GM23338 (cell line): Measurements from ENCODE around the gene LOXL1. TPM values are rescaled to one million over a fixed set of nuclear protein-coding genes. Genes with fewer than 3 reads are reported as not detected.

Experiments
- ATAC-seq: fragments of 200-7000 bp; cut with Tn5 transposase; 3 replicates; pipeline ENCODE4 v1.9.1; 2020
- DNase-seq: peaks from one replicate; pipeline ENCODE4 v3.0.0-alpha.2; 2015; ENCODE audit warnings: low spot score
- H2AFZ ChIP-seq: fragments of 200-600 bp; sonication (generic); 2 replicates; pipeline ENCODE4 v1.8.0; 2016; ENCODE audit warnings: antibody characterized with exemption, mild to moderate bottlenecking, moderate library complexity
- H3F3A ChIP-seq: fragments of 200-600 bp; sonication (generic); replicated peaks from 2 replicates; pipeline ENCODE4 v1.8.0; 2017; ENCODE audit warnings: antibody characterized with exemption, mixed run types, low read depth
- H3K27ac ChIP-seq: fragments of 200-600 bp; sonication (generic); 2 replicates; pipeline ENCODE4 v1.6.1; 2016; ENCODE audit warnings: low read depth
- H3K27me3 ChIP-seq: fragments of 200-600 bp; sonication (generic); 2 replicates; pipeline ENCODE4 v1.8.0; 2016; ENCODE audit warnings: mild to moderate bottlenecking, mixed run types, moderate library complexity; ENCODE audit not compliant: insufficient read depth
- H3K36me3 ChIP-seq: fragments of 200-600 bp; sonication (generic); 2 replicates; pipeline ENCODE4 v1.8.0; 2016; ENCODE audit warnings: mild to moderate bottlenecking; ENCODE audit not compliant: insufficient read depth
- H3K4me1 ChIP-seq: fragments of 200-600 bp; sonication (generic); 2 replicates; pipeline ENCODE4 v1.8.0; 2016; ENCODE audit warnings: mild to moderate bottlenecking, moderate library complexity; ENCODE audit not compliant: insufficient read depth
- H3K4me2 ChIP-seq: fragments of 200-600 bp; sonication (generic); 2 replicates; pipeline ENCODE4 v1.7.1; 2017; ENCODE audit warnings: mixed run types
- H3K4me3 ChIP-seq: fragments of 200-600 bp; sonication (generic); 2 replicates; pipeline ENCODE4 v1.6.1; 2016; ENCODE audit warnings: mixed run types
- H3K79me2 ChIP-seq: fragments of 200-600 bp; sonication (generic); replicated peaks from 2 replicates; pipeline ENCODE4 v1.8.0; 2017; ENCODE audit warnings: mild to moderate bottlenecking; ENCODE audit not compliant: insufficient read depth
- H3K9me2 ChIP-seq: fragments of 200-600 bp; sonication (generic); 2 replicates; pipeline ENCODE4 v1.8.0; 2017; ENCODE audit not compliant: insufficient read depth
- H4K20me1 ChIP-seq: fragments of 200-600 bp; sonication (generic); replicated peaks from 2 replicates; pipeline ENCODE4 v1.8.0; 2017; ENCODE audit warnings: mild to moderate bottlenecking; ENCODE audit not compliant: insufficient read depth
- H3K27ac Mint-ChIP-seq: 2 replicates; pipeline ENCODE4 v1.8.0; 2020; ENCODE audit warnings: inconsistent platforms, mild to moderate bottlenecking, moderate library complexity, mixed read lengths
- H3K27me3 Mint-ChIP-seq: 3 replicates; pipeline ENCODE4 v1.8.0; 2022; ENCODE audit warnings: low read depth, mild to moderate bottlenecking, moderate library complexity, mixed read lengths, inconsistent platforms; ENCODE audit not compliant: insufficient read depth, poor library complexity
- H3K36me3 Mint-ChIP-seq: 3 replicates; pipeline ENCODE4 v1.8.0; 2021; ENCODE audit warnings: low read depth, mild to moderate bottlenecking, inconsistent platforms, moderate library complexity, mixed read lengths
- H3K4me1 Mint-ChIP-seq: 3 replicates; pipeline ENCODE4 v1.8.0; 2020; ENCODE audit warnings: mild to moderate bottlenecking, inconsistent platforms, mixed read lengths
- H3K4me3 Mint-ChIP-seq: 3 replicates; pipeline ENCODE4 v1.8.0; 2021; ENCODE audit warnings: moderate library complexity, mild to moderate bottlenecking, inconsistent platforms, mixed read lengths
- H3K9me3 Mint-ChIP-seq: 3 replicates; pipeline ENCODE4 v1.8.0; 2020; ENCODE audit warnings: moderate library complexity, mild to moderate bottlenecking, inconsistent platforms, mixed read lengths
- CREB1 ChIP-seq: fragments of 250-450 bp; sonication (Bioruptor Pico); IDR thresholded peaks from 2 replicates; pipeline ENCODE4 v1.5.0; 2020; ENCODE audit warnings: low read depth, mild to moderate bottlenecking, moderate library complexity
- EZH2 ChIP-seq: fragments of 200-600 bp; sonication (generic); IDR thresholded peaks from one replicate; pipeline ENCODE4 v1.8.0; 2017; ENCODE audit warnings: antibody characterized with exemption, mild to moderate bottlenecking, low read depth; ENCODE audit not compliant: unreplicated experiment
- EZH2phosphoT487 ChIP-seq: fragments of 200-600 bp; sonication (generic); IDR thresholded peaks from one replicate; pipeline ENCODE4 v1.8.1; 2018; ENCODE audit warnings: antibody characterized with exemption; ENCODE audit not compliant: unreplicated experiment
- JUNB ChIP-seq: IDR thresholded peaks from one replicate; pipeline ENCODE4 v1.6.1; 2016; ENCODE audit warnings: antibody characterized with exemption; ENCODE audit not compliant: unreplicated experiment
- NANOG ChIP-seq: IDR thresholded peaks from 2 replicates; pipeline ENCODE4 v1.6.1; 2016; ENCODE audit warnings: antibody characterized with exemption, borderline replicate concordance
- POLR2AphosphoS5 ChIP-seq: IDR thresholded peaks from 2 replicates; pipeline ENCODE4 v1.6.1; 2016; ENCODE audit warnings: antibody characterized with exemption, low read depth
- STAT1 ChIP-seq: IDR thresholded peaks from one replicate; pipeline ENCODE4 v1.6.1; 2016; ENCODE audit warnings: antibody characterized with exemption; ENCODE audit not compliant: unreplicated experiment
- ZNF114 ChIP-seq: fragments of 250-450 bp; sonication (Bioruptor Pico); IDR thresholded peaks from 2 replicates; pipeline ENCODE4 v1.5.0; 2020; ENCODE audit warnings: mild to moderate bottlenecking, moderate library complexity
- ZNF331 ChIP-seq: fragments of 250-450 bp; sonication (Bioruptor Pico); IDR thresholded peaks from 2 replicates; pipeline ENCODE4 v1.5.0; 2020; ENCODE audit warnings: low read depth, mild to moderate bottlenecking, moderate library complexity
- polyA plus RNA-seq: library from polyadenylated mRNA; unstranded; fragments of >200 nt; fragmentation: Nextera tagmentation; extraction: Ambion mirVana; gene quantifications from 2 replicates; pipeline ENCODE4 v1.2.1, GENCODE V29; 2016
- total RNA-seq: library from RNA; depleted of rRNA; stranded (reverse); fragments of >200 nt; shearing (Covaris generic); gene quantifications from 2 replicates; pipeline ENCODE4 v1.2.3, GENCODE V29; 2014
- TF ChIP-seq, protein P1 (sequence below): IDR thresholded peaks from 2 replicates; pipeline ENCODE4 v1.6.1; 2016; ENCODE audit warnings: antibody characterized with exemption
- TF ChIP-seq, protein P2 (sequence below), 2 experiments: fragments of 200-600 bp in 1 of 2; sonication (generic) in 1 of 2; conservative IDR thresholded peaks; 2 replicates each; pipeline versions ENCODE4 v1.5.1 to v1.6.1; 2016 to 2017; ENCODE audit warnings: antibody characterized with exemption in 2 of 2, low read depth in 2 of 2, mild to moderate bottlenecking in 2 of 2, moderate library complexity in 1 of 2
- TF ChIP-seq, protein P3 (sequence below): IDR thresholded peaks from one replicate; pipeline ENCODE4 v1.6.1; 2018; ENCODE audit warnings: antibody characterized with exemption; ENCODE audit not compliant: unreplicated experiment

Gene LOXL1
- total and polyA plus RNA-seq, 2 experiments from 2014 or later, result 6.9 to 10.8 TPM

DNA sequence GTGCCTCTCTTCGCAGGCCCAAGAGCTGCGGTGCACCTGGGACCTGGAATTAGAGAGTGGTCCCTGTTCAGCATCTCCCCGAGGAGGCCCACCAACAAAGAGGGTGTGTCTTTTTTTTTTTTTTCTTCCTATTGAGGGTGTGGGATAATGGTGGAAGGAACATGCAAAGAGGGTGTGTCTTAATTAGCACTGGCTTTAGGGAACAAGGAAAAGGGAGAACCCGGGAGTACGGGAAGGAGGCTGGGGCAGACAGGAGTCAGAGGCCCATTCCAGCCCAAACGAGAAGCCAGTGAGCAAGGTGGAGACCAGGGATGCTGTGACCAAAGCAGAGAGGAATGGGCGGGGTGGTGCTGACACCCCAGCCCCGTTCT is 429 bp upstream of the LOXL1 start:
- H3K27me3 ChIP-seq, result peaks cover 15% of the 10 kb centered on the region; the same call in 1 of the 2 replicates
- DNase-seq (no peak), ATAC-seq (no peak)
- peak overlapping the region; percentile 66 for H3K4me3 Mint-ChIP-seq
- no peaks in the 10 kb centered on the region for H3F3A ChIP-seq
- H3K27ac ChIP-seq, result no peak overlapping the region
- H3K4me1 Mint-ChIP-seq, result peaks cover 58% of the 10 kb centered on the region
- H4K20me1 ChIP-seq, result no peaks in the 10 kb centered on the region
- H3K27me3 Mint-ChIP-seq, result peaks cover 24% of the 10 kb centered on the region
- H3K36me3 Mint-ChIP-seq, result no peaks in the 10 kb centered on the region; the same call in 1 of the 3 replicates
- H3K9me2 ChIP-seq, result no peaks in the 10 kb centered on the region
- H2AFZ ChIP-seq, result peak overlapping the region; percentile 83; the same call in 1 of the 2 replicates
- TF ChIP-seq ZNF114 (CRISPR knock-in tag), result no peak
- TF ChIP-seq ZNF331 (CRISPR knock-in tag), result no peak
- TF ChIP-seq, protein P1, sequence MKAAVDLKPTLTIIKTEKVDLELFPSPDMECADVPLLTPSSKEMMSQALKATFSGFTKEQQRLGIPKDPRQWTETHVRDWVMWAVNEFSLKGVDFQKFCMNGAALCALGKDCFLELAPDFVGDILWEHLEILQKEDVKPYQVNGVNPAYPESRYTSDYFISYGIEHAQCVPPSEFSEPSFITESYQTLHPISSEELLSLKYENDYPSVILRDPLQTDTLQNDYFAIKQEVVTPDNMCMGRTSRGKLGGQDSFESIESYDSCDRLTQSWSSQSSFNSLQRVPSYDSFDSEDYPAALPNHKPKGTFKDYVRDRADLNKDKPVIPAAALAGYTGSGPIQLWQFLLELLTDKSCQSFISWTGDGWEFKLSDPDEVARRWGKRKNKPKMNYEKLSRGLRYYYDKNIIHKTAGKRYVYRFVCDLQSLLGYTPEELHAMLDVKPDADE, result no peak
- no peaks in the 10 kb centered on the region for H3K36me3 ChIP-seq
- no peaks in the 10 kb centered on the region for H3K79me2 ChIP-seq
- H3K9me3 Mint-ChIP-seq, result no peaks in the 10 kb centered on the region
- peak overlapping the region; percentile 95 for H3K4me2 ChIP-seq
- peak overlapping the region; percentile 75 for H3K4me3 ChIP-seq
- no peak overlapping the region for H3K27ac Mint-ChIP-seq
- H3K4me1 ChIP-seq, result peaks cover 52% of the 10 kb centered on the region

DNA sequence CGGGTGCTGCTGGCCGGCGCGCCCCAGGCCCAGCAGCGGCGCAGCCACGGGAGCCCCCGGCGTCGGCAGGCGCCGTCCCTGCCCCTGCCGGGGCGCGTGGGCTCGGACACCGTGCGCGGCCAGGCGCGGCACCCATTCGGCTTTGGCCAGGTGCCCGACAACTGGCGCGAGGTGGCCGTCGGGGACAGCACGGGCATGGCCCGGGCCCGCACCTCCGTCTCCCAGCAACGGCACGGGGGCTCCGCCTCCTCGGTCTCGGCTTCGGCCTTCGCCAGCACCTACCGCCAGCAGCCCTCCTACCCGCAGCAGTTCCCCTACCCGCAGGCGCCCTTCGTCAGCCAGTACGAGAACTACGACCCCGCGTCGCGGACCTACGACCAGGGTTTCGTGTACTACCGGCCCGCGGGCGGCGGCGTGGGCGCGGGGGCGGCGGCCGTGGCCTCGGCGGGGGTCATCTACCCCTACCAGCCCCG is 777 bp downstream of the LOXL1 start:
- Mint-ChIP-seq H3K27ac (no peak overlapping the region), H3K9me3 (no peaks in the 10 kb centered on the region), H3K4me1 (peaks cover 48% of the 10 kb centered on the region), H3K36me3 (no peaks in the 10 kb centered on the region; the same call in 1 of the 3 replicates), H3K27me3 (peaks cover 25% of the 10 kb centered on the region), H3K4me3 (peak overlapping the region; percentile 60; the same call in 2 of the 3 replicates)
- Histone ChIP-seq H3K36me3 (no peaks in the 10 kb centered on the region), H3F3A (no peaks in the 10 kb centered on the region), H3K4me1 (peaks cover 43% of the 10 kb centered on the region), H3K27ac (no peak overlapping the region), H3K4me2 (peak overlapping the region; percentile 95), H3K27me3 (peaks cover 15% of the 10 kb centered on the region; the same call in 1 of the 2 replicates), H2AFZ (peak overlapping the region; percentile 76), H4K20me1 (no peaks in the 10 kb centered on the region), H3K9me2 (no peaks in the 10 kb centered on the region), H3K79me2 (no peaks in the 10 kb centered on the region), H3K4me3 (peak overlapping the region; percentile 75)
- ATAC-seq, result peak; percentile 24
- TF ChIP-seq, protein P1, result no peak
- TF ChIP-seq ZNF331 (CRISPR knock-in tag), result no peak
- TF ChIP-seq EZH2, result no peak
- TF ChIP-seq STAT1, result no peak
- no peak for TF ChIP-seq ZNF114 (CRISPR knock-in tag)
- TF ChIP-seq EZH2phosphoT487, result no peak
- TF ChIP-seq POLR2AphosphoS5, result no peak; the same call in none of the 2 replicates
- TF ChIP-seq, protein P2, sequence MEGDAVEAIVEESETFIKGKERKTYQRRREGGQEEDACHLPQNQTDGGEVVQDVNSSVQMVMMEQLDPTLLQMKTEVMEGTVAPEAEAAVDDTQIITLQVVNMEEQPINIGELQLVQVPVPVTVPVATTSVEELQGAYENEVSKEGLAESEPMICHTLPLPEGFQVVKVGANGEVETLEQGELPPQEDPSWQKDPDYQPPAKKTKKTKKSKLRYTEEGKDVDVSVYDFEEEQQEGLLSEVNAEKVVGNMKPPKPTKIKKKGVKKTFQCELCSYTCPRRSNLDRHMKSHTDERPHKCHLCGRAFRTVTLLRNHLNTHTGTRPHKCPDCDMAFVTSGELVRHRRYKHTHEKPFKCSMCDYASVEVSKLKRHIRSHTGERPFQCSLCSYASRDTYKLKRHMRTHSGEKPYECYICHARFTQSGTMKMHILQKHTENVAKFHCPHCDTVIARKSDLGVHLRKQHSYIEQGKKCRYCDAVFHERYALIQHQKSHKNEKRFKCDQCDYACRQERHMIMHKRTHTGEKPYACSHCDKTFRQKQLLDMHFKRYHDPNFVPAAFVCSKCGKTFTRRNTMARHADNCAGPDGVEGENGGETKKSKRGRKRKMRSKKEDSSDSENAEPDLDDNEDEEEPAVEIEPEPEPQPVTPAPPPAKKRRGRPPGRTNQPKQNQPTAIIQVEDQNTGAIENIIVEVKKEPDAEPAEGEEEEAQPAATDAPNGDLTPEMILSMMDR (conservative IDR thresholded peaks at IDR 0.05; ENCODE audit: low read depth in 2 of 2), result no peak
- no peak for TF ChIP-seq NANOG
- TF ChIP-seq, protein P3, sequence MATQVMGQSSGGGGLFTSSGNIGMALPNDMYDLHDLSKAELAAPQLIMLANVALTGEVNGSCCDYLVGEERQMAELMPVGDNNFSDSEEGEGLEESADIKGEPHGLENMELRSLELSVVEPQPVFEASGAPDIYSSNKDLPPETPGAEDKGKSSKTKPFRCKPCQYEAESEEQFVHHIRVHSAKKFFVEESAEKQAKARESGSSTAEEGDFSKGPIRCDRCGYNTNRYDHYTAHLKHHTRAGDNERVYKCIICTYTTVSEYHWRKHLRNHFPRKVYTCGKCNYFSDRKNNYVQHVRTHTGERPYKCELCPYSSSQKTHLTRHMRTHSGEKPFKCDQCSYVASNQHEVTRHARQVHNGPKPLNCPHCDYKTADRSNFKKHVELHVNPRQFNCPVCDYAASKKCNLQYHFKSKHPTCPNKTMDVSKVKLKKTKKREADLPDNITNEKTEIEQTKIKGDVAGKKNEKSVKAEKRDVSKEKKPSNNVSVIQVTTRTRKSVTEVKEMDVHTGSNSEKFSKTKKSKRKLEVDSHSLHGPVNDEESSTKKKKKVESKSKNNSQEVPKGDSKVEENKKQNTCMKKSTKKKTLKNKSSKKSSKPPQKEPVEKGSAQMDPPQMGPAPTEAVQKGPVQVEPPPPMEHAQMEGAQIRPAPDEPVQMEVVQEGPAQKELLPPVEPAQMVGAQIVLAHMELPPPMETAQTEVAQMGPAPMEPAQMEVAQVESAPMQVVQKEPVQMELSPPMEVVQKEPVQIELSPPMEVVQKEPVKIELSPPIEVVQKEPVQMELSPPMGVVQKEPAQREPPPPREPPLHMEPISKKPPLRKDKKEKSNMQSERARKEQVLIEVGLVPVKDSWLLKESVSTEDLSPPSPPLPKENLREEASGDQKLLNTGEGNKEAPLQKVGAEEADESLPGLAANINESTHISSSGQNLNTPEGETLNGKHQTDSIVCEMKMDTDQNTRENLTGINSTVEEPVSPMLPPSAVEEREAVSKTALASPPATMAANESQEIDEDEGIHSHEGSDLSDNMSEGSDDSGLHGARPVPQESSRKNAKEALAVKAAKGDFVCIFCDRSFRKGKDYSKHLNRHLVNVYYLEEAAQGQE, result no peak
- no peak for TF ChIP-seq CREB1 (CRISPR knock-in tag)
- TF ChIP-seq JUNB, result no peak
- DNase-seq, result peak; percentile 75
